Measurements from ENCODE around the gene HPSE. TPM values are rescaled to one million over a fixed set of nuclear protein-coding genes. Genes with fewer than 3 reads are reported as not detected.

HPSE gene
- polyA plus RNA-seq, 1 donor = 0.86 TPM

GRCh38 chr4:83247415-83248357 lies 87.0 kb downstream of the HPSE start:
- no peak for DNase-seq

Other genes with a start within 250 kb of the HPSE start
- 1.1 TPM for gene PLAC8, start 220.1 kb downstream of the HPSE start, polyA plus RNA-seq (ENCODE audit: insufficient read length)
- gene COQ2, start 50.0 kb downstream of the HPSE start, polyA plus RNA-seq (ENCODE audit: insufficient read length) = 8.2 TPM
- gene HELQ, start 121.0 kb upstream of the HPSE start, polyA plus RNA-seq (ENCODE audit: insufficient read length) = 15.9 TPM
- gene MRPS18C, start 121.2 kb upstream of the HPSE start, polyA plus RNA-seq (ENCODE audit: insufficient read length) = 31.0 TPM
- 34.3 TPM for gene ABRAXAS1, start 150.3 kb upstream of the HPSE start, polyA plus RNA-seq (ENCODE audit: insufficient read length)
- gene GPAT3, start 201.3 kb upstream of the HPSE start, polyA plus RNA-seq (ENCODE audit: insufficient read length) = 18.5 TPM